ENCODE measurements around the gene TAL2. TPM values are rescaled to one million over a fixed set of nuclear protein-coding genes. Genes with fewer than 3 reads are reported as not detected.

Gene TAL2
- total and polyA plus RNA-seq, 10 of the 15 experiments (the other 5 are each of a cell fraction or from before 2014, with no cell fraction given): 0.16 to 0.51 (median 0.34) TPM; not detected in 1

GRCh38 chr9:105694848-105695581 is 32.8 kb downstream of the TAL2 start (continued):
- TF ChIP-seq TCF12 (IDR thresholded peaks at IDR 0.05; ENCODE audit: low read depth, low read length) (no peak), HDAC6 (IDR thresholded peaks at IDR 0.05; ENCODE audit: unreplicated experiment) (no peak), SIN3A (IDR thresholded peaks at IDR 0.05; ENCODE audit: low read depth, low read length) (no peak; the same call in none of the 2 replicates), ZNF384 (IDR thresholded peaks at IDR 0.05; ENCODE audit: borderline replicate concordance, low read depth, low read length) (no peak), EZH2 (IDR thresholded peaks at IDR 0.05; ENCODE audit: borderline replicate concordance, control insufficient read depth, low read depth, low read length) (no peak), ZBED1 (IDR thresholded peaks at IDR 0.05; ENCODE audit: borderline replicate concordance) (no peak; the same call in 1 of the 2 replicates), ESRRA (IDR thresholded peaks at IDR 0.05; ENCODE audit: low read length) (no peak), EED (IDR thresholded peaks at IDR 0.05; ENCODE audit: low read depth) (no peak), ZBTB33 (IDR thresholded peaks at IDR 0.05) (no peak), CREM (IDR thresholded peaks at IDR 0.05; ENCODE audit: low read depth) (no peak), ELK1 (IDR thresholded peaks at IDR 0.05; ENCODE audit: low read depth, low read length) (no peak), NFXL1 (IDR thresholded peaks at IDR 0.05; ENCODE audit: borderline replicate concordance) (peak; percentile 73; the same call in 1 of the 2 replicates), CBFB (IDR thresholded peaks at IDR 0.05; ENCODE audit: low read depth) (no peak), ZNF622 (IDR thresholded peaks at IDR 0.05) (no peak), ZNF592 (IDR thresholded peaks at IDR 0.05) (no peak), BRCA1 (IDR thresholded peaks at IDR 0.05; ENCODE audit: low read depth, low read length) (no peak), GABPA (IDR thresholded peaks at IDR 0.05; ENCODE audit: low read depth) (no peak), ATF7 (IDR thresholded peaks at IDR 0.05; ENCODE audit: low read depth) (no peak), BCL3 (IDR thresholded peaks at IDR 0.05; ENCODE audit: borderline replicate concordance, insufficient read depth, low read depth, low read length, poor library complexity, severe bottlenecking) (no peak), ATF3 (IDR thresholded peaks at IDR 0.05; ENCODE audit: borderline replicate concordance, extremely low read depth, low read depth, low read length) (no peak), RBBP5 (conservative IDR thresholded peaks at IDR 0.05) (no peak)
